C4-2B (cell line): Measurements from ENCODE around the gene HIPK3.

Source experiments
- ZFX ChIP-seq: fragments of 450-650 bp; IDR thresholded peaks from 2 replicates; pipeline ENCODE4 v1.6.1; 2017
- TF ChIP-seq, protein P1 (sequence below): fragments of 450-650 bp; conservative IDR thresholded peaks from 2 replicates; pipeline ENCODE4 v1.5.1; 2017; ENCODE audit warnings: mild to moderate bottlenecking

DNA sequence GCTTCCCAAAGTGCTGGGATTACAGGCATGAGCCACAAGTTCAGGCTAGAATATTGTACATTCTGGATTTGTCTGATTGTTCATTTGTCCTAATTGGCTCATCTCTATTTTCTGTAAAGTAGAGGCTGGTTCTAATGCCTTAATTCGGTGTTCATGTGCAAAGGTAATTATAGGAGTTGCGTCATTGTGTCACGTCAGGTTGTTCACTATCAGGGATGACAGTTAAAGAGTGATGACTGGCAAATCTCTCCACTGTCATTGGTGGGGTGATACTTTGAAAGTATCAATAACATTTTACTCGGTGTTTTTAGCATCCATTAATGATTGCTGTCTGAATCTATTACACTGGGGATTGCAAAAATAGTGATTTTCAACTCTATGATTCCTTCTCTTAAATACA lies 103.5 kb downstream of the HIPK3 start:
- TF ChIP-seq, protein P1, sequence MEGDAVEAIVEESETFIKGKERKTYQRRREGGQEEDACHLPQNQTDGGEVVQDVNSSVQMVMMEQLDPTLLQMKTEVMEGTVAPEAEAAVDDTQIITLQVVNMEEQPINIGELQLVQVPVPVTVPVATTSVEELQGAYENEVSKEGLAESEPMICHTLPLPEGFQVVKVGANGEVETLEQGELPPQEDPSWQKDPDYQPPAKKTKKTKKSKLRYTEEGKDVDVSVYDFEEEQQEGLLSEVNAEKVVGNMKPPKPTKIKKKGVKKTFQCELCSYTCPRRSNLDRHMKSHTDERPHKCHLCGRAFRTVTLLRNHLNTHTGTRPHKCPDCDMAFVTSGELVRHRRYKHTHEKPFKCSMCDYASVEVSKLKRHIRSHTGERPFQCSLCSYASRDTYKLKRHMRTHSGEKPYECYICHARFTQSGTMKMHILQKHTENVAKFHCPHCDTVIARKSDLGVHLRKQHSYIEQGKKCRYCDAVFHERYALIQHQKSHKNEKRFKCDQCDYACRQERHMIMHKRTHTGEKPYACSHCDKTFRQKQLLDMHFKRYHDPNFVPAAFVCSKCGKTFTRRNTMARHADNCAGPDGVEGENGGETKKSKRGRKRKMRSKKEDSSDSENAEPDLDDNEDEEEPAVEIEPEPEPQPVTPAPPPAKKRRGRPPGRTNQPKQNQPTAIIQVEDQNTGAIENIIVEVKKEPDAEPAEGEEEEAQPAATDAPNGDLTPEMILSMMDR, result no peak
- no peak for TF ChIP-seq ZFX
